CD14-positive monocyte (primary cell): ENCODE measurements around the gene IFNGR2. TPM values are rescaled to one million over a fixed set of nuclear protein-coding genes. Genes with fewer than 3 reads are reported as not detected.
A peak's percentile ranks its signal among the peaks of the same experiment; 100 is the strongest.

ENCODE experiments used
- DNase-seq, 3 donors: peaks; one replicate each; pipeline ENCODE4 v3.0.0-alpha.2; 2011 to 2022
- H2AFZ ChIP-seq: 2 replicates; pipeline ENCODE4 v1.6.0; 2012; ENCODE audit warnings: mild to moderate bottlenecking, low read depth, low read length, inconsistent platforms; ENCODE audit not compliant: insufficient read depth, poor library complexity, severe bottlenecking
- H3K27ac ChIP-seq, 2 donors: 1 replicate in 1 of 2; 2 replicates in 1 of 2; pipeline ENCODE4 v1.5.1; 2012 to 2013; ENCODE audit warnings: low read length in 2 of 2, control low read depth in 1 of 2, inconsistent platforms in 1 of 2, low read depth in 1 of 2, mild to moderate bottlenecking in 1 of 2
- H3K27me3 ChIP-seq, 2 donors: one replicate each; pipeline versions ENCODE4 v1.6.0 to v1.6.1; 2011 to 2013; ENCODE audit warnings: low read length in 2 of 2; ENCODE audit not compliant: control insufficient read depth in 2 of 2, insufficient read depth in 2 of 2
- H3K36me3 ChIP-seq, 2 donors: replicated peaks in 1 of 2; 1 replicate in 1 of 2; 2 replicates in 1 of 2; pipeline versions ENCODE4 v1.5.1 to v1.6.1; 2012 to 2013; ENCODE audit warnings: low read length in 2 of 2, control low read depth in 1 of 2, inconsistent platforms in 1 of 2, mild to moderate bottlenecking in 1 of 2; ENCODE audit not compliant: insufficient read depth in 2 of 2, control insufficient read depth in 1 of 2
- H3K4me1 ChIP-seq, 2 donors: 1 replicate in 1 of 2; 2 replicates in 1 of 2; pipeline versions ENCODE4 v1.5.1 to v1.6.1; 2012 to 2013; ENCODE audit warnings: low read length in 2 of 2, control low read depth in 1 of 2, inconsistent platforms in 1 of 2, mild to moderate bottlenecking in 1 of 2, moderate library complexity in 1 of 2; ENCODE audit not compliant: insufficient read depth in 2 of 2, control insufficient read depth in 1 of 2
- H3K4me2 ChIP-seq: replicated peaks from 2 replicates; pipeline ENCODE3; 2012; ENCODE audit warnings: low read length, moderate library complexity, mild to moderate bottlenecking; ENCODE audit not compliant: poor library complexity, severe bottlenecking; ENCODE audit errors: extremely low read depth
- H3K4me3 ChIP-seq, 3 experiments: fragments of 200-600 bp in 1 of 3; sonication (generic) in 1 of 3; replicated peaks in 1 of 3; 1 replicate in 2 of 3; 2 replicates in 1 of 3; pipeline ENCODE4 v1.5.1; 2011 to 2013; ENCODE audit warnings: low read length in 3 of 3, mild to moderate bottlenecking in 3 of 3, control low read depth in 2 of 3, low read depth in 2 of 3, inconsistent platforms in 1 of 3, moderate library complexity in 1 of 3
- H3K79me2 ChIP-seq: 2 replicates; pipeline ENCODE4 v1.6.0; 2012; ENCODE audit warnings: mild to moderate bottlenecking, control low read depth, inconsistent platforms, low read length, moderate library complexity; ENCODE audit not compliant: insufficient read depth
- H3K9ac ChIP-seq: 2 replicates; pipeline ENCODE4 v1.6.0; 2017; ENCODE audit warnings: low read length, mild to moderate bottlenecking; ENCODE audit not compliant: insufficient read depth, poor library complexity, severe bottlenecking
- H3K9me3 ChIP-seq, 2 donors: replicated peaks in 1 of 2; 1 replicate in 1 of 2; 2 replicates in 1 of 2; pipeline versions ENCODE4 v1.5.1 to v1.6.1; 2012 to 2013; ENCODE audit warnings: low read length in 2 of 2, control low read depth in 1 of 2; ENCODE audit not compliant: control insufficient read depth in 1 of 2, insufficient read depth in 1 of 2
- H4K20me1 ChIP-seq: 2 replicates; pipeline ENCODE4 v1.6.0; 2012; ENCODE audit warnings: mild to moderate bottlenecking, low read length, control low read depth, moderate library complexity; ENCODE audit not compliant: insufficient read depth
- H3K27ac Mint-ChIP-seq, 7 donors: one replicate each; pipeline ENCODE4 v1.8.0; 2020; ENCODE audit warnings: mild to moderate bottlenecking in 7 of 7, mixed read lengths in 7 of 7, moderate library complexity in 6 of 7, inconsistent platforms in 2 of 7
- H3K27me3 Mint-ChIP-seq, 3 donors: one replicate each; pipeline ENCODE4 v1.8.0; 2021 to 2022; ENCODE audit warnings: low read depth in 3 of 3, mild to moderate bottlenecking in 3 of 3, mixed read lengths in 3 of 3, moderate library complexity in 3 of 3, inconsistent platforms in 1 of 3
- H3K36me3 Mint-ChIP-seq, 2 donors: one replicate each; pipeline ENCODE4 v1.8.0; 2020; ENCODE audit warnings: mixed read lengths in 2 of 2, inconsistent platforms in 1 of 2, mild to moderate bottlenecking in 1 of 2
- H3K4me1 Mint-ChIP-seq: one replicate; pipeline ENCODE4 v1.8.0; 2020; ENCODE audit warnings: mild to moderate bottlenecking, mixed read lengths
- H3K4me3 Mint-ChIP-seq, 2 donors: one replicate each; pipeline ENCODE4 v1.8.0; 2020; ENCODE audit warnings: mild to moderate bottlenecking in 2 of 2, mixed read lengths in 2 of 2, moderate library complexity in 1 of 2
- H3K9me3 Mint-ChIP-seq, 7 donors: one replicate each; pipeline ENCODE4 v1.8.0; 2020 to 2022; ENCODE audit warnings: mixed read lengths in 7 of 7, mild to moderate bottlenecking in 6 of 7, moderate library complexity in 6 of 7, inconsistent platforms in 2 of 7
- CTCF ChIP-seq: fragments of 200-600 bp; IDR thresholded peaks from one replicate; pipeline ENCODE4 v1.8.0; 2022; ENCODE audit warnings: antibody characterized with exemption, mild to moderate bottlenecking
- WGBS: methylation state at CpG from one replicate; pipeline ENCODE4 v1.1.5; 2013; ENCODE audit warnings: missing lambda C conversion rate; ENCODE audit not compliant: insufficient coverage; 5-methylcytosine and 5-hydroxymethylcytosine counted together
- intact Hi-C, 2 donors: fragments of 100-400 bp; cut with micrococcal nuclease; formaldehyde crosslinking; loops; one replicate each; pipeline versions ENCODE4 v1.15.0 to v1.15.1; 2023
- polyA plus RNA-seq, 3 donors: library from polyadenylated mRNA; depleted of rRNA in 1 of 3; unstranded in 2 of 3; stranded (reverse) in 1 of 3; fragments of 300-500 nt in 2 of 3; fragments of >200 nt in 1 of 3; fragmentation: Illumina TruSeq in 2 of 3; gene quantifications; 1 replicate in 2 of 3; 2 replicates in 1 of 3; pipeline ENCODE4 v1.2.3, GENCODE V29; 2012 to 2021

Gene IFNGR2
- polyA plus RNA-seq, 3 donors, result 204 to 324 (median 260) TPM

DNA sequence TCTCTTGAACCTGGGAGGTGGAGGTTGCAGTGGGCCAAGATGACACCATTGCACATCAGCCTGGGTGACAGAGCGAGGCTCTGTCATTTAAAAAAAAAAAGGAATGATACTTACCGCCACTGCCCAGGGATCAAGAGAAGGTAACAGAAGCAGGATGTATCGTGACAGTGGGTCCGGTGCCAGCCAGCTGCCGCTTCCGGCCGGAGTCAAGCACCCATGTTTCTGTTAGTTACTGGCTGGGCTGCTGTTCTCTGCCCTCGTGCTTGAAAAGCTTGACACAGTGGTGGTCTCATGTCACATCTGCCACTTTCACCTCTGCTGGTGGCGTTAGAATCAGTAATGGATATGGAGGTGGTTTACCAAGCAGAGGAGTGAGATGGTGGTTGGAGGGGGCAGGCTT lies 21.0 kb downstream of the IFNGR2 start:
- Histone ChIP-seq H3K4me3 (no peak overlapping the region), H3K4me2 (no peak overlapping the region), H3K27ac (peak overlapping the region in 1 of 2 donors; percentile 41), H3K27me3 (no peaks in the 10 kb centered on the region), H3K79me2 (peaks cover 98% of the 10 kb centered on the region), H4K20me1 (peaks cover 100% of the 10 kb centered on the region), H3K9me3 (no peaks in the 10 kb centered on the region), H2AFZ (no peak overlapping the region), H3K4me1 (no peaks in the 10 kb centered on the region), H3K36me3 (peaks cover 90 to 100% of the 10 kb centered on the region in 2 donors), H3K9ac (no peak overlapping the region)
- peaks cover 0 to 3% (median 0%) of the 10 kb centered on the region in 7 donors for H3K9me3 Mint-ChIP-seq
- intact Hi-C loops, result no loop called here
- peaks cover 0 to 2% (median 0%) of the 10 kb centered on the region in 3 donors for H3K27me3 Mint-ChIP-seq
- no peak for TF ChIP-seq CTCF
- DNase-seq, result no peak
- peaks cover 85 to 99% of the 10 kb centered on the region in 2 donors for H3K36me3 Mint-ChIP-seq
- peaks cover 10% of the 10 kb centered on the region for H3K4me1 Mint-ChIP-seq
- H3K27ac Mint-ChIP-seq, result peak overlapping the region in 4 of 7 donors; percentile 43 to 71 (median 51)
- no peak overlapping the region for H3K4me3 Mint-ChIP-seq
- WGBS, result 100% methylated on average over 8 of the region's 9 CpGs

- Mint-ChIP-seq H3K36me3 (peaks cover 80 to 96% of the 10 kb centered on the region in 2 donors), H3K4me1 (peaks cover 5% of the 10 kb centered on the region)
- H3K27ac ChIP-seq, result peak overlapping the region in 1 of 2 donors; percentile 48
Observed at GRCh38 chr21:33425825-33426224, 22.6 kb downstream of the IFNGR2 start.

More at GRCh38 chr21:33425825-33426224, 22.6 kb downstream of the IFNGR2 start:
- intact Hi-C loops, result loop anchor here in 1 of 2 donors (5.0 kb wide), 1 partner anchor 84 kb away; no protein-coding TSS in a partner anchor
- Histone ChIP-seq H3K79me2 (peaks cover 95% of the 10 kb centered on the region), H3K4me3 (no peak overlapping the region), H2AFZ (no peak overlapping the region), H3K27me3 (no peaks in the 10 kb centered on the region), H3K9me3 (no peaks in the 10 kb centered on the region), H3K4me2 (no peak overlapping the region), H3K9ac (no peak overlapping the region), H4K20me1 (peaks cover 100% of the 10 kb centered on the region), H3K36me3 (peaks cover 91 to 100% of the 10 kb centered on the region in 2 donors), H3K4me1 (peaks cover 0 to 3% of the 10 kb centered on the region in 2 donors)
- TF ChIP-seq CTCF, result no peak
- no peak for DNase-seq
- H3K27me3 Mint-ChIP-seq, result peaks cover 0 to 2% (median 0%) of the 10 kb centered on the region in 3 donors
- no peak overlapping the region for H3K4me3 Mint-ChIP-seq
- WGBS, result no CpG with 5 or more reads among the region's 3 CpGs
- peaks cover 0 to 3% (median 0%) of the 10 kb centered on the region in 7 donors for H3K9me3 Mint-ChIP-seq
- peak overlapping the region in 2 of 7 donors; percentile 13 to 35 for H3K27ac Mint-ChIP-seq
